ENCODE measurements around the gene TAMM41. TPM values are rescaled to one million over a fixed set of nuclear protein-coding genes. Genes with fewer than 3 reads are reported as not detected.

TAMM41 gene
- total RNA-seq, 2 donors from 2014 or later = 20.1 to 48.7 TPM

GRCh38 chr3:11832981-11833905, 13.4 kb downstream of the TAMM41 start:
- Mint-ChIP-seq H3K27me3 (no peaks in the 10 kb centered on the region), H3K9me3 (no peaks in the 10 kb centered on the region), H3K36me3 (peaks cover 18% of the 10 kb centered on the region), H3K4me1 (ENCODE audit: low read depth in 2 of 2) (no peaks in the 10 kb centered on the region), H3K4me3 (no peak overlapping the region), H3K27ac (no peak overlapping the region)
- ATAC-seq (no peak), DNase-seq (ENCODE audit: low spot score) (no peak)

GRCh38 chr3:11829416-11829815, 17.3 kb downstream of the TAMM41 start:
- H3K4me1 Mint-ChIP-seq (ENCODE audit: low read depth in 2 of 2) = peaks cover 0 to 3% of the 10 kb centered on the region in 2 donors
- H3K27ac Mint-ChIP-seq = no peak overlapping the region
- peaks cover 29% of the 10 kb centered on the region for H3K36me3 Mint-ChIP-seq
- H3K9me3 Mint-ChIP-seq = no peaks in the 10 kb centered on the region
- DNase-seq (ENCODE audit: low spot score) (no peak), ATAC-seq (no peak)
- no peaks in the 10 kb centered on the region for H3K27me3 Mint-ChIP-seq
- H3K4me3 Mint-ChIP-seq = no peak overlapping the region

GRCh38 chr3:11826628-11827265, 19.9 kb downstream of the TAMM41 start:
- H3K27me3 Mint-ChIP-seq = no peaks in the 10 kb centered on the region
- peaks cover 25% of the 10 kb centered on the region for H3K36me3 Mint-ChIP-seq
- no peak overlapping the region for H3K4me3 Mint-ChIP-seq
- H3K27ac Mint-ChIP-seq = no peak overlapping the region
- no peak for ATAC-seq
- peaks cover 0 to 3% of the 10 kb centered on the region in 2 donors for H3K4me1 Mint-ChIP-seq (ENCODE audit: low read depth in 2 of 2)
- no peak for DNase-seq (ENCODE audit: low spot score)
- H3K9me3 Mint-ChIP-seq = no peaks in the 10 kb centered on the region

GRCh38 chr3:11825301-11825700, 21.4 kb downstream of the TAMM41 start:
- Mint-ChIP-seq H3K9me3 (no peaks in the 10 kb centered on the region), H3K27ac (no peak overlapping the region), H3K36me3 (peaks cover 24% of the 10 kb centered on the region), H3K4me1 (ENCODE audit: low read depth in 2 of 2) (peaks cover 5 to 6% of the 10 kb centered on the region in 2 donors), H3K27me3 (no peaks in the 10 kb centered on the region), H3K4me3 (no peak overlapping the region)
- no peak for ATAC-seq
- no peak for DNase-seq (ENCODE audit: low spot score)

GRCh38 chr3:11820531-11821041, 26.1 kb downstream of the TAMM41 start:
- Mint-ChIP-seq H3K36me3 (peaks cover 17% of the 10 kb centered on the region), H3K4me1 (ENCODE audit: low read depth in 2 of 2) (peaks cover 7 to 10% of the 10 kb centered on the region in 2 donors), H3K4me3 (peak overlapping the region; percentile 36), H3K9me3 (no peaks in the 10 kb centered on the region), H3K27ac (peak overlapping the region in 1 of 2 donors; percentile 24), H3K27me3 (no peaks in the 10 kb centered on the region)
- ATAC-seq (peak in 1 of 2 donors; percentile 85), DNase-seq (ENCODE audit: low spot score) (no peak)

GRCh38 chr3:11819146-11819689, 27.5 kb downstream of the TAMM41 start:
- ATAC-seq = no peak
- no peak overlapping the region for H3K27ac Mint-ChIP-seq
- H3K4me1 Mint-ChIP-seq (ENCODE audit: low read depth in 2 of 2) = peaks cover 7% of the 10 kb centered on the region in 2 donors
- no peak overlapping the region for H3K4me3 Mint-ChIP-seq
- H3K9me3 Mint-ChIP-seq = no peaks in the 10 kb centered on the region
- peaks cover 24% of the 10 kb centered on the region for H3K36me3 Mint-ChIP-seq
- DNase-seq (ENCODE audit: low spot score) = no peak
- H3K27me3 Mint-ChIP-seq = no peaks in the 10 kb centered on the region

- Mint-ChIP-seq H3K27me3 (no peaks in the 10 kb centered on the region), H3K36me3 (peaks cover 27% of the 10 kb centered on the region), H3K4me3 (no peak overlapping the region), H3K27ac (no peak overlapping the region), H3K4me1 (ENCODE audit: low read depth in 2 of 2) (peaks cover 7% of the 10 kb centered on the region in 2 donors), H3K9me3 (no peaks in the 10 kb centered on the region)
- DNase-seq (ENCODE audit: low spot score) (no peak), ATAC-seq (no peak)
Observed at GRCh38 chr3:11818033-11818432, 28.7 kb downstream of the TAMM41 start.

- DNase-seq (ENCODE audit: low spot score) = no peak
- H3K27ac Mint-ChIP-seq = no peak overlapping the region
- H3K4me3 Mint-ChIP-seq = no peak overlapping the region
- no peaks in the 10 kb centered on the region for H3K9me3 Mint-ChIP-seq
- H3K36me3 Mint-ChIP-seq = peaks cover 24% of the 10 kb centered on the region
- H3K4me1 Mint-ChIP-seq (ENCODE audit: low read depth in 2 of 2) = peaks cover under 1 to 3% of the 10 kb centered on the region in 2 donors
- H3K27me3 Mint-ChIP-seq = no peaks in the 10 kb centered on the region
- ATAC-seq = no peak
Observed at GRCh38 chr3:11815111-11815510, 31.6 kb downstream of the TAMM41 start.

GRCh38 chr3:11814663-11815062, 32.0 kb downstream of the TAMM41 start:
- Mint-ChIP-seq H3K4me1 (ENCODE audit: low read depth in 2 of 2) (peaks cover 0 to 3% of the 10 kb centered on the region in 2 donors), H3K27me3 (no peaks in the 10 kb centered on the region), H3K36me3 (peaks cover 23% of the 10 kb centered on the region), H3K27ac (no peak overlapping the region), H3K4me3 (no peak overlapping the region), H3K9me3 (no peaks in the 10 kb centered on the region)
- DNase-seq (ENCODE audit: low spot score) = no peak
- ATAC-seq = no peak

- H3K9me3 Mint-ChIP-seq = no peaks in the 10 kb centered on the region
- no peaks in the 10 kb centered on the region for H3K27me3 Mint-ChIP-seq
- peaks cover 41% of the 10 kb centered on the region for H3K36me3 Mint-ChIP-seq
- DNase-seq (ENCODE audit: low spot score) (no peak), ATAC-seq (no peak)
- H3K27ac Mint-ChIP-seq = no peak overlapping the region
- H3K4me3 Mint-ChIP-seq = no peak overlapping the region
- H3K4me1 Mint-ChIP-seq (ENCODE audit: low read depth in 2 of 2) = peaks cover 0 to 2% of the 10 kb centered on the region in 2 donors
Observed at GRCh38 chr3:11810276-11810675, 36.4 kb downstream of the TAMM41 start.

GRCh38 chr3:11808231-11808630, 38.5 kb downstream of the TAMM41 start:
- Mint-ChIP-seq H3K27me3 (no peaks in the 10 kb centered on the region), H3K36me3 (peaks cover 28% of the 10 kb centered on the region), H3K27ac (no peak overlapping the region), H3K4me3 (no peak overlapping the region), H3K4me1 (ENCODE audit: low read depth in 2 of 2) (peaks cover 0 to 2% of the 10 kb centered on the region in 2 donors), H3K9me3 (no peaks in the 10 kb centered on the region)
- DNase-seq (ENCODE audit: low spot score) (no peak), ATAC-seq (no peak)

- Mint-ChIP-seq H3K4me3 (no peak overlapping the region), H3K27me3 (no peaks in the 10 kb centered on the region), H3K9me3 (no peaks in the 10 kb centered on the region), H3K4me1 (ENCODE audit: low read depth in 2 of 2) (peaks cover 0 to 2% of the 10 kb centered on the region in 2 donors), H3K27ac (no peak overlapping the region), H3K36me3 (peaks cover 29% of the 10 kb centered on the region)
- ATAC-seq (no peak), DNase-seq (ENCODE audit: low spot score) (no peak)
Observed at GRCh38 chr3:11807686-11808085, 39.0 kb downstream of the TAMM41 start.

GRCh38 chr3:11805716-11806115, 41.0 kb downstream of the TAMM41 start:
- ATAC-seq (no peak), DNase-seq (ENCODE audit: low spot score) (no peak)
- H3K36me3 Mint-ChIP-seq = peaks cover 45% of the 10 kb centered on the region
- no peaks in the 10 kb centered on the region for H3K9me3 Mint-ChIP-seq
- H3K4me1 Mint-ChIP-seq (ENCODE audit: low read depth in 2 of 2) = peaks cover 0 to 2% of the 10 kb centered on the region in 2 donors
- no peak overlapping the region for H3K4me3 Mint-ChIP-seq
- H3K27me3 Mint-ChIP-seq = no peaks in the 10 kb centered on the region
- H3K27ac Mint-ChIP-seq = no peak overlapping the region

Data from natural killer cell treated with Interleukin-12 subunit alpha and Interleukin-12 subunit beta and Interleukin-15 and Interleukin-18, amount 100 ng/mL, for 72 hours (primary cell).